CD14-positive monocyte (primary cell): ENCODE measurements around the gene COL27A1. TPM values are rescaled to one million over a fixed set of nuclear protein-coding genes. Genes with fewer than 3 reads are reported as not detected.

Experiments
- DNase-seq, 3 donors: peaks; one replicate each; pipeline ENCODE4 v3.0.0-alpha.2; 2011 to 2022
- H2AFZ ChIP-seq: 2 replicates; pipeline ENCODE4 v1.6.0; 2012; ENCODE audit warnings: mild to moderate bottlenecking, low read depth, low read length, inconsistent platforms; ENCODE audit not compliant: insufficient read depth, poor library complexity, severe bottlenecking
- H3K27ac ChIP-seq, 2 donors: 1 replicate in 1 of 2; 2 replicates in 1 of 2; pipeline ENCODE4 v1.5.1; 2012 to 2013; ENCODE audit warnings: low read length in 2 of 2, control low read depth in 1 of 2, inconsistent platforms in 1 of 2, low read depth in 1 of 2, mild to moderate bottlenecking in 1 of 2
- H3K27me3 ChIP-seq, 2 donors: one replicate each; pipeline versions ENCODE4 v1.6.0 to v1.6.1; 2011 to 2013; ENCODE audit warnings: low read length in 2 of 2; ENCODE audit not compliant: control insufficient read depth in 2 of 2, insufficient read depth in 2 of 2
- H3K36me3 ChIP-seq, 2 donors: replicated peaks in 1 of 2; 1 replicate in 1 of 2; 2 replicates in 1 of 2; pipeline versions ENCODE4 v1.5.1 to v1.6.1; 2012 to 2013; ENCODE audit warnings: low read length in 2 of 2, control low read depth in 1 of 2, inconsistent platforms in 1 of 2, mild to moderate bottlenecking in 1 of 2; ENCODE audit not compliant: insufficient read depth in 2 of 2, control insufficient read depth in 1 of 2
- H3K4me1 ChIP-seq, 2 donors: 1 replicate in 1 of 2; 2 replicates in 1 of 2; pipeline versions ENCODE4 v1.5.1 to v1.6.1; 2012 to 2013; ENCODE audit warnings: low read length in 2 of 2, control low read depth in 1 of 2, inconsistent platforms in 1 of 2, mild to moderate bottlenecking in 1 of 2, moderate library complexity in 1 of 2; ENCODE audit not compliant: insufficient read depth in 2 of 2, control insufficient read depth in 1 of 2
- H3K4me2 ChIP-seq: replicated peaks from 2 replicates; pipeline ENCODE3; 2012; ENCODE audit warnings: low read length, moderate library complexity, mild to moderate bottlenecking; ENCODE audit not compliant: poor library complexity, severe bottlenecking; ENCODE audit errors: extremely low read depth
- H3K4me3 ChIP-seq, 3 experiments: fragments of 200-600 bp in 1 of 3; sonication (generic) in 1 of 3; replicated peaks in 1 of 3; 1 replicate in 2 of 3; 2 replicates in 1 of 3; pipeline ENCODE4 v1.5.1; 2011 to 2013; ENCODE audit warnings: low read length in 3 of 3, mild to moderate bottlenecking in 3 of 3, control low read depth in 2 of 3, low read depth in 2 of 3, inconsistent platforms in 1 of 3, moderate library complexity in 1 of 3
- H3K79me2 ChIP-seq: 2 replicates; pipeline ENCODE4 v1.6.0; 2012; ENCODE audit warnings: mild to moderate bottlenecking, control low read depth, inconsistent platforms, low read length, moderate library complexity; ENCODE audit not compliant: insufficient read depth
- H3K9ac ChIP-seq: 2 replicates; pipeline ENCODE4 v1.6.0; 2017; ENCODE audit warnings: low read length, mild to moderate bottlenecking; ENCODE audit not compliant: insufficient read depth, poor library complexity, severe bottlenecking
- H3K9me3 ChIP-seq, 2 donors: replicated peaks in 1 of 2; 1 replicate in 1 of 2; 2 replicates in 1 of 2; pipeline versions ENCODE4 v1.5.1 to v1.6.1; 2012 to 2013; ENCODE audit warnings: low read length in 2 of 2, control low read depth in 1 of 2; ENCODE audit not compliant: control insufficient read depth in 1 of 2, insufficient read depth in 1 of 2
- H4K20me1 ChIP-seq: 2 replicates; pipeline ENCODE4 v1.6.0; 2012; ENCODE audit warnings: mild to moderate bottlenecking, low read length, control low read depth, moderate library complexity; ENCODE audit not compliant: insufficient read depth
- H3K27ac Mint-ChIP-seq, 7 donors: one replicate each; pipeline ENCODE4 v1.8.0; 2020; ENCODE audit warnings: mild to moderate bottlenecking in 7 of 7, mixed read lengths in 7 of 7, moderate library complexity in 6 of 7, inconsistent platforms in 2 of 7
- H3K27me3 Mint-ChIP-seq, 3 donors: one replicate each; pipeline ENCODE4 v1.8.0; 2021 to 2022; ENCODE audit warnings: low read depth in 3 of 3, mild to moderate bottlenecking in 3 of 3, mixed read lengths in 3 of 3, moderate library complexity in 3 of 3, inconsistent platforms in 1 of 3
- H3K36me3 Mint-ChIP-seq, 2 donors: one replicate each; pipeline ENCODE4 v1.8.0; 2020; ENCODE audit warnings: mixed read lengths in 2 of 2, inconsistent platforms in 1 of 2, mild to moderate bottlenecking in 1 of 2
- H3K4me1 Mint-ChIP-seq: one replicate; pipeline ENCODE4 v1.8.0; 2020; ENCODE audit warnings: mild to moderate bottlenecking, mixed read lengths
- H3K4me3 Mint-ChIP-seq, 2 donors: one replicate each; pipeline ENCODE4 v1.8.0; 2020; ENCODE audit warnings: mild to moderate bottlenecking in 2 of 2, mixed read lengths in 2 of 2, moderate library complexity in 1 of 2
- H3K9me3 Mint-ChIP-seq, 7 donors: one replicate each; pipeline ENCODE4 v1.8.0; 2020 to 2022; ENCODE audit warnings: mixed read lengths in 7 of 7, mild to moderate bottlenecking in 6 of 7, moderate library complexity in 6 of 7, inconsistent platforms in 2 of 7
- WGBS: methylation state at CpG from one replicate; pipeline ENCODE4 v1.1.5; 2013; ENCODE audit warnings: missing lambda C conversion rate; ENCODE audit not compliant: insufficient coverage; 5-methylcytosine and 5-hydroxymethylcytosine counted together
- intact Hi-C, 2 donors: fragments of 100-400 bp; cut with micrococcal nuclease; formaldehyde crosslinking; loops; one replicate each; pipeline versions ENCODE4 v1.15.0 to v1.15.1; 2023
- polyA plus RNA-seq, 3 donors: library from polyadenylated mRNA; depleted of rRNA in 1 of 3; unstranded in 2 of 3; stranded (reverse) in 1 of 3; fragments of 300-500 nt in 2 of 3; fragments of >200 nt in 1 of 3; fragmentation: Illumina TruSeq in 2 of 3; gene quantifications; 1 replicate in 2 of 3; 2 replicates in 1 of 3; pipeline ENCODE4 v1.2.3, GENCODE V29; 2012 to 2021
- TF ChIP-seq, protein P1 (sequence below): fragments of 200-600 bp; IDR thresholded peaks from one replicate; pipeline ENCODE4 v1.8.0; 2022; ENCODE audit warnings: antibody characterized with exemption, mild to moderate bottlenecking

COL27A1 gene
- polyA plus RNA-seq, 3 donors, result 0.03 TPM; not detected in 2

DNA sequence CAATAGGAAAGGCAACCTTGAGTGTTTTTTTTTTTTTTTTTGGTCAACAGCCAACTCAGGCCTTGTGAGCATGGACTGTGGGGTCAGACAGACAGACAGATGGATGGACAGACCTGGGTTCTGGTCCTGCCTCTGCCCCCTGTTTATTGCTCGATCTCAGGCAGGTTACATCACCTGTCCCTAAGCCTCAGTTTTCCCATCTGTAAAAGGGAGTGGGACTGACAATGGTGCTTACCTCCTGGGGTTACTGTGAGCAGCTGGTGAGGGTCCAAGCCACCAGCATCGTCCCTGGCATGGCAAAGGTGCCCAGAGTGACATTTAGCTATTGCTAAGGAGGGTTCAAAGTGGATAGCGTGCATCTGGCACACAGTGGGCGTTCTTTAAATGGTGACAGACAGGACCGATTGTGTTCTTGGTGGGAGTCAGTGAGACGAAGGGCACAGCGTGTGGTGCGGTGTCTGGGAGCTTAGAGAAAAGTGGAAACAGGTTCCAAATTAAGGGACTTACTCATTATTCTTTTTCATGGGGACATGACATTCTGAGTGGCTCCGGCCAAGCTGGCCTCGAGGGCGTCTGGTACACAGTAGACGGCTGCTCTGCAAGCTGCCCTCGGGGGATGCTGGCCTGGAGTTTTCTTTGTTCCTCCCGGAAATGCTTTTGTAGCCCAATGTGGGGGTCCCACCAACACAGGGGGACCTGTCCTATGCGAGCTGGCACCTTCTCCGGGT lies 72.1 kb downstream of the COL27A1 start:
- no peaks in the 10 kb centered on the region for H3K4me1 Mint-ChIP-seq
- no peaks in the 10 kb centered on the region for H3K27me3 ChIP-seq
- no peaks in the 10 kb centered on the region for H3K9me3 Mint-ChIP-seq
- TF ChIP-seq, protein P1, sequence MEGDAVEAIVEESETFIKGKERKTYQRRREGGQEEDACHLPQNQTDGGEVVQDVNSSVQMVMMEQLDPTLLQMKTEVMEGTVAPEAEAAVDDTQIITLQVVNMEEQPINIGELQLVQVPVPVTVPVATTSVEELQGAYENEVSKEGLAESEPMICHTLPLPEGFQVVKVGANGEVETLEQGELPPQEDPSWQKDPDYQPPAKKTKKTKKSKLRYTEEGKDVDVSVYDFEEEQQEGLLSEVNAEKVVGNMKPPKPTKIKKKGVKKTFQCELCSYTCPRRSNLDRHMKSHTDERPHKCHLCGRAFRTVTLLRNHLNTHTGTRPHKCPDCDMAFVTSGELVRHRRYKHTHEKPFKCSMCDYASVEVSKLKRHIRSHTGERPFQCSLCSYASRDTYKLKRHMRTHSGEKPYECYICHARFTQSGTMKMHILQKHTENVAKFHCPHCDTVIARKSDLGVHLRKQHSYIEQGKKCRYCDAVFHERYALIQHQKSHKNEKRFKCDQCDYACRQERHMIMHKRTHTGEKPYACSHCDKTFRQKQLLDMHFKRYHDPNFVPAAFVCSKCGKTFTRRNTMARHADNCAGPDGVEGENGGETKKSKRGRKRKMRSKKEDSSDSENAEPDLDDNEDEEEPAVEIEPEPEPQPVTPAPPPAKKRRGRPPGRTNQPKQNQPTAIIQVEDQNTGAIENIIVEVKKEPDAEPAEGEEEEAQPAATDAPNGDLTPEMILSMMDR, result no peak
- no peaks in the 10 kb centered on the region for H3K9me3 ChIP-seq
- H3K4me2 ChIP-seq, result no peak overlapping the region
- no peaks in the 10 kb centered on the region for H3K36me3 Mint-ChIP-seq
- H3K4me1 ChIP-seq, result no peaks in the 10 kb centered on the region
- peaks cover 0 to 5% (median 3%) of the 10 kb centered on the region in 3 donors for H3K27me3 Mint-ChIP-seq
- no peak for DNase-seq
- H3K27ac Mint-ChIP-seq, result no peak overlapping the region
- WGBS, result 96% methylated on average over 15 of the region's 16 CpGs
- no peaks in the 10 kb centered on the region for H4K20me1 ChIP-seq
- H3K36me3 ChIP-seq, result no peaks in the 10 kb centered on the region
- H2AFZ ChIP-seq, result no peak overlapping the region
- H3K4me3 Mint-ChIP-seq, result no peak overlapping the region
- H3K79me2 ChIP-seq, result no peaks in the 10 kb centered on the region
- intact Hi-C loops, result no loop called here
- H3K9ac ChIP-seq, result no peak overlapping the region
- no peak overlapping the region for H3K27ac ChIP-seq
- H3K4me3 ChIP-seq, result no peak overlapping the region

DNA sequence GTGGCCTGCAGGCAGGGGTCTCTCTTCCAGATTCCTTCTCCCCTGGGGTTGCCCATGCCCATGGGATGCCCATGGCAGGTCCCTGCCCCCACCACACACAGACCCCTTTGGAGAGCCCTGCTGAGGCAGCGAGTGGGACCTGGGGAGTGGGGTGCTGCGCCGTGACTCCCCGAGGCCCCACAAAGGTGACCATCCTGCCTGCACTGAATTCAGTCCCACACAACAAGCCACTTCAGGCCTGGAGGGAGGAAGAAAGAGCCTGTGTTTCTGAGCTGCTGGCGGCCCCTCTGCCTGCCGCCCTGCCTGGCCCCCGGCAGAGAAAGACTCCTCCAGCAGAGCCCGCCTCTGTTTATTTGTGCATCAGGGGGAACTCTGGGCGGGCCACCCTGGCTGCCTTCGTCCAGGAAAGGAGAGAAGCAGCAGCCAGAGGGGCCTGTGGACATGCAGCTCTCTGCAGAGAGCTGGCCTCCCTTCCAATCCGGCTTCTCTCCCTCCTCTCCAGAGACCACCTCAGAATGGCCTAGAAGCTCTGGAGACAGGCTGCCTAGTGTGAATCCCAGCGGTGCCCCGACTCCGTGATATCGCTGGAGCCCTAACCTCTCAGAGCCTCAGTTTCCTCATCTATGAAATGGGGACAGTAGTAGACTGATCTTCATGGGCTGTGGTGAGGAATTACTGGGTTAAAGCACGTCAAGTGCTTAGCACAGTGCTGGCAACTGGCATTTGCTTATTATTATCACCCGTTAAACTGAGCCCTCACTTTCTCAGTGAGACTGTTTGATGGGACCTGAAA lies 72.9 kb downstream of the COL27A1 start:
- H3K27ac Mint-ChIP-seq, result peak overlapping the region in 1 of 7 donors; percentile 51
- intact Hi-C loops, result no loop called here
- no peaks in the 10 kb centered on the region for H3K9me3 Mint-ChIP-seq
- Histone ChIP-seq H3K4me3 (no peak overlapping the region), H4K20me1 (no peaks in the 10 kb centered on the region), H3K36me3 (no peaks in the 10 kb centered on the region), H3K4me1 (no peaks in the 10 kb centered on the region), H3K4me2 (no peak overlapping the region), H3K9ac (no peak overlapping the region), H3K79me2 (no peaks in the 10 kb centered on the region), H3K27ac (no peak overlapping the region), H2AFZ (no peak overlapping the region), H3K27me3 (no peaks in the 10 kb centered on the region), H3K9me3 (no peaks in the 10 kb centered on the region)
- H3K4me1 Mint-ChIP-seq, result no peaks in the 10 kb centered on the region
- H3K36me3 Mint-ChIP-seq, result no peaks in the 10 kb centered on the region
- peaks cover 0 to 5% (median 3%) of the 10 kb centered on the region in 3 donors for H3K27me3 Mint-ChIP-seq
- H3K4me3 Mint-ChIP-seq, result no peak overlapping the region
- no peak for DNase-seq
- WGBS, result 96% methylated on average over 7 of the region's 17 CpGs
- TF ChIP-seq, protein P1, result no peak
